HUES64 (cell line): ENCODE data around the gene NUP93.

Source experiments
- H3K27ac ChIP-seq: 2 replicates; pipeline ENCODE4 v1.7.0; 2013; ENCODE audit warnings: low read depth, low read length, inconsistent platforms
- H3K27me3 ChIP-seq: 2 replicates; pipeline ENCODE4 v1.6.1; 2013; ENCODE audit warnings: mild to moderate bottlenecking, low read length; ENCODE audit not compliant: insufficient read depth
- H3K36me3 ChIP-seq: 2 replicates; pipeline ENCODE4 v1.6.1; 2013; ENCODE audit warnings: mild to moderate bottlenecking, low read length; ENCODE audit not compliant: insufficient read depth
- H3K4me1 ChIP-seq: 2 replicates; pipeline ENCODE4 v1.6.1; 2013; ENCODE audit warnings: mild to moderate bottlenecking, low read length, moderate library complexity; ENCODE audit not compliant: insufficient read depth
- H3K4me3 ChIP-seq: 2 replicates; pipeline ENCODE4 v1.5.1; 2013; ENCODE audit warnings: mild to moderate bottlenecking, low read length, moderate library complexity
- H3K9ac ChIP-seq: 2 replicates; pipeline ENCODE4 v1.6.1; 2013; ENCODE audit warnings: mild to moderate bottlenecking, low read depth, low read length
- H3K9me3 ChIP-seq: 2 replicates; pipeline ENCODE4 v1.6.1; 2013; ENCODE audit warnings: low read depth, low read length; ENCODE audit not compliant: insufficient read depth
- WGBS: fragments of 150-250, 120-280 bp; methylation state at CpG from one replicate; pipeline ENCODE4 v1.1.7; 2013; ENCODE audit warnings: missing lambda C conversion rate; 5-methylcytosine and 5-hydroxymethylcytosine counted together

The NUP93 gene

DNA sequence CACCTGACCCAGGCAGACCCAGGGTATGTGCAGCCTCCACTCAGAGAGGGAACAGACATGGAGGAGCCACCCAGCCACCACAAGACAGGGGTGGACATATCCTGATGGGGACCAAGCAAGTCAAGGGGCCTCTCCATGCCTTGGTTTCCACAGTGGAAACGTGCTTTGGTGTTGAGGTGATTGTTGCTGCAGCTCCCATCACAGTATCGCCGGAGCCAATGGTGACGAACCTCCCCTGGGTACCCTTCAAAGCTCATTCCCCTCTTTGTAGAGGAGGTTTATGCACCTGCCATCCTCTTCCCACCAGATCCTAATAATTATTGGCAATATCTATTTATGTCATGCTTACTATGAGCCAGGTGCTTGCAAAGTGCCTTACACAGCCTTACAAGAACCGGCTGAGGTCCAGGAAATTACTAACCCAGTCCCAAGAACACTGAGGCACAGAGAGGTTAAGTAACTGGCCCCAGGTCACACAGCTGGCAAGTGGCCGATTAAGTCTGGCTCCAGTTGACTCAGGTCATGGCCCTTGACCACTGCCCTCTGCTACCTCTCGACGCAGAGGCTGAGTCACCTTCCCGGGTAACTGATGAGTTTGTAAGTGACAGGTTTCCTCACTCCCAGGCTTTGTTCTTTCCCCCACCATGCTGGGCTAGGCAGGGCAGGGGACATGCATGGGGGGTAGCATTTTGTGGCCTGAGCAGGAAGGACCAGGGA, 155.7 kb downstream of the NUP93 start:
- Histone ChIP-seq H3K4me3 (no peak overlapping the region), H3K27ac (no peak overlapping the region), H3K9me3 (peaks cover 17% of the 10 kb centered on the region), H3K27me3 (no peaks in the 10 kb centered on the region), H3K36me3 (no peaks in the 10 kb centered on the region), H3K9ac (no peak overlapping the region), H3K4me1 (no peaks in the 10 kb centered on the region)
- WGBS: 82% methylated on average over 6 of the region's 9 CpGs

GRCh38 chr16:56886296-56886695, 156.4 kb downstream of the NUP93 start:
- Histone ChIP-seq H3K36me3 (no peaks in the 10 kb centered on the region), H3K27ac (no peak overlapping the region), H3K4me1 (no peaks in the 10 kb centered on the region), H3K9me3 (peaks cover 17% of the 10 kb centered on the region), H3K27me3 (no peaks in the 10 kb centered on the region), H3K9ac (no peak overlapping the region), H3K4me3 (no peak overlapping the region)
- WGBS: 93% methylated on average over 12 of the region's 12 CpGs

- H3K9ac ChIP-seq: no peak overlapping the region
- H3K9me3 ChIP-seq: peaks cover 17% of the 10 kb centered on the region
- H3K36me3 ChIP-seq: no peaks in the 10 kb centered on the region
- no peaks in the 10 kb centered on the region for H3K27me3 ChIP-seq
- WGBS: 94% methylated on average over 9 of the region's 9 CpGs
- no peaks in the 10 kb centered on the region for H3K4me1 ChIP-seq
- H3K4me3 ChIP-seq: no peak overlapping the region
- no peak overlapping the region for H3K27ac ChIP-seq
These were observed 156.9 kb downstream of the NUP93 start for GRCh38 chr16:56886826-56887225.

DNA sequence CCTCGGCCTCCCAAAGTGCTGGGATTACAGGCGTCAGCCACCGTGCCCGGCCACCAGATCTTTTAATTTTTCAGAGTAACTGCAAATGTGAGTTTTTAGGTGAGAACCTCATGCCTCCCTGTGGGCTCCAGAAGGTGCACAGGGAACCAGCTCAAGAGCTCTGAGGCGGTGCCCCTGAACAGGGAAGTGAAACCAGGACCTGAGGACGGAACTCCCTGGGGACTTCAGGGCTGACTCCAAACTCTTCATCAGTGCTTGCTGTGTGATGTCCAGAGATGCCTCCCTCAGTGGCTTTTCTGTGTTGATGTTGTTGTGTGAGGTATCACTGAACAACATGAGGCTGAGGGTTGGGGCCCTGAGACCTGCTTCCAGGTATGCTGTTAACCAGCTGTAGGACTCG, 158.9 kb downstream of the NUP93 start:
- Histone ChIP-seq H3K27ac (no peak overlapping the region), H3K9ac (no peak overlapping the region), H3K9me3 (peaks cover 17% of the 10 kb centered on the region), H3K27me3 (no peaks in the 10 kb centered on the region), H3K4me1 (no peaks in the 10 kb centered on the region), H3K4me3 (no peak overlapping the region), H3K36me3 (no peaks in the 10 kb centered on the region)
- 94% methylated on average over 7 of the region's 7 CpGs for WGBS

GRCh38 chr16:56889206-56889605, 159.3 kb downstream of the NUP93 start:
- H3K27ac ChIP-seq: no peak overlapping the region
- 99% methylated on average over 5 of the region's 5 CpGs for WGBS
- no peak overlapping the region for H3K9ac ChIP-seq
- H3K9me3 ChIP-seq: peaks cover 17% of the 10 kb centered on the region
- H3K27me3 ChIP-seq: no peaks in the 10 kb centered on the region
- H3K4me1 ChIP-seq: no peaks in the 10 kb centered on the region
- H3K4me3 ChIP-seq: no peak overlapping the region
- no peaks in the 10 kb centered on the region for H3K36me3 ChIP-seq

DNA sequence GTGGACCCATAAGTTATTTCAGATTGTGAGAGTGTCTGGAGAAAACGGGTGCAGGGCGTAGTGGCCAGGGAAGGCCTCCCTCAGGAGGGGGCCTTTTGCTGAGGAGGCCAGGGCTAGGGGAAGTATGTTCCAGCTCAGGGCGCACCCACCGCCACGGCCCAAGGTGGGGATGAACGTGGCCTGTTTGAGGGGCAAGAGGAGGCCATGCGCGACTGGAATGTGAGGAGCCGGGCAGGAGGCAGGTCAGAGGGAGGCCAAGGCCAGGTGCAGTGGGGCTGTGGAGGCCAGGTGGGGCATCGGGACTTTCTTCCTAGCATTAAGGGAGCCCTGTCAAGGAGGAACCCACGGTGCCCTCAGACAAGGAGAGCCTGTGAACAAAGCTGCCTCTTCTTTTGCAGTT, 161.8 kb downstream of the NUP93 start:
- H3K27ac ChIP-seq: no peak overlapping the region
- WGBS: 89% methylated on average over 11 of the region's 11 CpGs
- no peaks in the 10 kb centered on the region for H3K36me3 ChIP-seq
- H3K9me3 ChIP-seq: no peaks in the 10 kb centered on the region
- no peak overlapping the region for H3K9ac ChIP-seq
- no peaks in the 10 kb centered on the region for H3K27me3 ChIP-seq
- no peak overlapping the region for H3K4me3 ChIP-seq
- no peaks in the 10 kb centered on the region for H3K4me1 ChIP-seq

DNA sequence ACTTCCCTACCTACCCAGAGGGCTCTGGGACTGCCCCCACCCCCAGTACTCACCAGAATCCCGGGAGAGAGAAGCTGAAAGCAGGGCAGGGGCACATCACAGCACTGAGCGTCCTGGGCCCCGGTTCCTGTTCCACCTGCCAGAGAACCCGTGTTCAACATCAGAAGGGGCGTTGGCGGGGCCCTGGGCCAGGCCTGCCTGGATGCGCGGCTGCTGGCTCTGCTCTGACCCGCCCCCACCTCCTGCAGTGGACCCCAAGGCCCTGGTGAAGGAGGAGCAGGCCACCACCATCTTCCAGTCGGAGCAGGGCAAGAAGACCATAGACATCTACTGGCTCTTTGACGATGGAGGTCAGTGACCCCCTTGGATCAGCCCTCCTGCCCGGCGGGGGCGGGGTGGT, 162.8 kb downstream of the NUP93 start:
- H3K4me1 ChIP-seq: no peaks in the 10 kb centered on the region
- H3K9ac ChIP-seq: no peak overlapping the region
- H3K36me3 ChIP-seq: no peaks in the 10 kb centered on the region
- H3K9me3 ChIP-seq: no peaks in the 10 kb centered on the region
- H3K27me3 ChIP-seq: no peaks in the 10 kb centered on the region
- H3K27ac ChIP-seq: no peak overlapping the region
- 92% methylated on average over 14 of the region's 14 CpGs for WGBS
- no peak overlapping the region for H3K4me3 ChIP-seq

- H3K9ac ChIP-seq: no peak overlapping the region
- no peaks in the 10 kb centered on the region for H3K4me1 ChIP-seq
- H3K36me3 ChIP-seq: no peaks in the 10 kb centered on the region
- H3K4me3 ChIP-seq: no peak overlapping the region
- H3K27me3 ChIP-seq: no peaks in the 10 kb centered on the region
- H3K9me3 ChIP-seq: no peaks in the 10 kb centered on the region
- H3K27ac ChIP-seq: no peak overlapping the region
- WGBS: 91% methylated on average over 11 of the region's 12 CpGs
These were observed 164.5 kb downstream of the NUP93 start for GRCh38 chr16:56894331-56894917.

GRCh38 chr16:56895813-56896212, 165.9 kb downstream of the NUP93 start:
- no peaks in the 10 kb centered on the region for H3K9me3 ChIP-seq
- no peak overlapping the region for H3K27ac ChIP-seq
- no peak overlapping the region for H3K9ac ChIP-seq
- no peaks in the 10 kb centered on the region for H3K36me3 ChIP-seq
- whole genome bisulfite sequencing: 94% methylated on average over 4 of the region's 4 CpGs
- H3K27me3 ChIP-seq: no peaks in the 10 kb centered on the region
- no peak overlapping the region for H3K4me3 ChIP-seq
- H3K4me1 ChIP-seq: no peaks in the 10 kb centered on the region

GRCh38 chr16:56896244-56896643, 166.3 kb downstream of the NUP93 start:
- Histone ChIP-seq H3K4me1 (no peaks in the 10 kb centered on the region), H3K36me3 (no peaks in the 10 kb centered on the region), H3K9me3 (no peaks in the 10 kb centered on the region), H3K27ac (no peak overlapping the region), H3K27me3 (no peaks in the 10 kb centered on the region), H3K9ac (no peak overlapping the region), H3K4me3 (no peak overlapping the region)
- WGBS: 92% methylated on average over 3 of the region's 3 CpGs

GRCh38 chr16:56897026-56897799, 167.3 kb downstream of the NUP93 start:
- no peak overlapping the region for H3K9ac ChIP-seq
- H3K36me3 ChIP-seq: no peaks in the 10 kb centered on the region
- H3K27ac ChIP-seq: no peak overlapping the region
- no peaks in the 10 kb centered on the region for H3K27me3 ChIP-seq
- H3K9me3 ChIP-seq: no peaks in the 10 kb centered on the region
- 92% methylated on average over 8 of the region's 8 CpGs for WGBS
- no peak overlapping the region for H3K4me3 ChIP-seq
- no peaks in the 10 kb centered on the region for H3K4me1 ChIP-seq
